OCI-LY1 (cell line): ENCODE data around the gene SMOC2.

Experiments
- CTCF ChIP-seq: fragments of 200-600 bp; sonication (generic), shearing (Covaris generic); IDR thresholded peaks from 2 replicates; pipeline ENCODE4 v1.5.1; 2017; ENCODE audit warnings: mild to moderate bottlenecking, antibody characterized with exemption, low read length, moderate library complexity, mixed read lengths
- EZH2 ChIP-seq: fragments of 200-600 bp; sonication (generic), shearing (Covaris generic); IDR thresholded peaks from 2 replicates; pipeline ENCODE4 v1.8.0; 2017; ENCODE audit warnings: borderline replicate concordance, mixed run types, mild to moderate bottlenecking, antibody characterized with exemption, low read length, moderate library complexity, mixed read lengths

- no peak for TF ChIP-seq CTCF
- TF ChIP-seq EZH2, result no peak
Measured at GRCh38 chr6:168533414-168533813, 92.4 kb downstream of the SMOC2 start.
